ENCODE results near the gene RAB5B. TPM values are rescaled to one million over a fixed set of nuclear protein-coding genes. Genes with fewer than 3 reads are reported as not detected.
A peak's percentile ranks its signal among the peaks of the same experiment; 100 is the strongest.
"Not testable (repeated sequence)": the region's sequence is repeated elsewhere in the genome, so short reads cannot be mapped to it uniquely, and the experiment has no call there.

The RAB5B gene
- total and polyA plus RNA-seq, 2 donors (not counting 1 experiment from before 2014, with no cell fraction given), result 55.3 to 193 TPM

DNA sequence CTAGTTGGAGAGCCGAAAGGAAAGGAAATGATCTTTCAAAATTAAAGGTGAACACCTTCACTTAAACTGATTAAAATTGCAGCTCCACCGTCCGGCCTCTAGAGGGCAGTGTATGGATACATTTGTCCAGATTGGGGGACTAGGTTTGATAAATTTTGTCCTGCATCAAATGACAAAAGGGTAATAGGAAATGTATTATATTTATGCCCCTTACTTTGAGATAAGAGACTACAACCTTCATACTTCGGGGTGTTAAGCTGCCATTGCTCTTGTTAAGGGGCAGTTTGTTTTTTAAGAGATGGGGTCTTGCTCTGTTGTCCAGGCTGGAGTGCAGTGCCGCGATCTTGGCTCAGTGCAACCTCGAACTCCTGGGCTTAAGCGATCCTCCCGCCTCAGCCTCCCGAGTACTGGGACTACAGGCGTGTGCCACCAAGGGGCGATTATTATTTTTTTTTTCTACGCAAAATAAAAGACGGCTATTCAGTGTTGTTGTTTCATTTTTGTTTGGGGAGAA, 22.4 kb downstream of the RAB5B start:
- Histone ChIP-seq H3K27ac (ENCODE audit: insufficient read depth, low read length) (peak overlapping the region; percentile 11), H4K20me1 (ENCODE audit: control insufficient read depth, extremely low read depth, insufficient read depth, low read length) (no peaks in the 10 kb centered on the region), H3K9ac (ENCODE audit: insufficient read depth, low read length) (no peak overlapping the region), H3K27me3 (ENCODE audit: control insufficient read depth, insufficient read depth, low read length) (no peaks in the 10 kb centered on the region), H3K4me1 (ENCODE audit: control insufficient read depth, extremely low read depth, insufficient read depth, low read length) (no peaks in the 10 kb centered on the region), H3K36me3 (ENCODE audit: control insufficient read depth, insufficient read depth, low read length) (peaks cover 2% of the 10 kb centered on the region), H3K9me3 (ENCODE audit: control insufficient read depth, insufficient read depth, low read depth, low read length) (no peaks in the 10 kb centered on the region), H2AFZ (ENCODE audit: low read length) (no peak overlapping the region), H3K79me2 (ENCODE audit: control insufficient read depth, insufficient read depth, low read length) (peaks cover 2% of the 10 kb centered on the region), H3K4me2 (ENCODE audit: extremely low read depth, insufficient read depth, low read length) (peak overlapping the region; percentile 84), H3K4me3 (replicated peaks in 1 of 4; ENCODE audit: control extremely low read depth in 1 of 4, insufficient read depth in 1 of 4, low read depth in 3 of 4, low read length in 4 of 4) (peak overlapping the region; percentile 65 to 97 (median 93))
- TF ChIP-seq, protein P1, sequence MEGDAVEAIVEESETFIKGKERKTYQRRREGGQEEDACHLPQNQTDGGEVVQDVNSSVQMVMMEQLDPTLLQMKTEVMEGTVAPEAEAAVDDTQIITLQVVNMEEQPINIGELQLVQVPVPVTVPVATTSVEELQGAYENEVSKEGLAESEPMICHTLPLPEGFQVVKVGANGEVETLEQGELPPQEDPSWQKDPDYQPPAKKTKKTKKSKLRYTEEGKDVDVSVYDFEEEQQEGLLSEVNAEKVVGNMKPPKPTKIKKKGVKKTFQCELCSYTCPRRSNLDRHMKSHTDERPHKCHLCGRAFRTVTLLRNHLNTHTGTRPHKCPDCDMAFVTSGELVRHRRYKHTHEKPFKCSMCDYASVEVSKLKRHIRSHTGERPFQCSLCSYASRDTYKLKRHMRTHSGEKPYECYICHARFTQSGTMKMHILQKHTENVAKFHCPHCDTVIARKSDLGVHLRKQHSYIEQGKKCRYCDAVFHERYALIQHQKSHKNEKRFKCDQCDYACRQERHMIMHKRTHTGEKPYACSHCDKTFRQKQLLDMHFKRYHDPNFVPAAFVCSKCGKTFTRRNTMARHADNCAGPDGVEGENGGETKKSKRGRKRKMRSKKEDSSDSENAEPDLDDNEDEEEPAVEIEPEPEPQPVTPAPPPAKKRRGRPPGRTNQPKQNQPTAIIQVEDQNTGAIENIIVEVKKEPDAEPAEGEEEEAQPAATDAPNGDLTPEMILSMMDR (conservative IDR thresholded peaks at IDR 0.05 in 1 of 2, IDR thresholded peaks at IDR 0.05 in 1 of 2; ENCODE audit: low read depth in 1 of 2, low read length in 2 of 2), result peak; percentile 84 to 85
- no peak for TF ChIP-seq EZH2 (IDR thresholded peaks at IDR 0.05; ENCODE audit: low read length, missing control alignments)
- peak; percentile 42 to 79 for DNase-seq (ENCODE audit: low read depth in 2 of 2)

DNA sequence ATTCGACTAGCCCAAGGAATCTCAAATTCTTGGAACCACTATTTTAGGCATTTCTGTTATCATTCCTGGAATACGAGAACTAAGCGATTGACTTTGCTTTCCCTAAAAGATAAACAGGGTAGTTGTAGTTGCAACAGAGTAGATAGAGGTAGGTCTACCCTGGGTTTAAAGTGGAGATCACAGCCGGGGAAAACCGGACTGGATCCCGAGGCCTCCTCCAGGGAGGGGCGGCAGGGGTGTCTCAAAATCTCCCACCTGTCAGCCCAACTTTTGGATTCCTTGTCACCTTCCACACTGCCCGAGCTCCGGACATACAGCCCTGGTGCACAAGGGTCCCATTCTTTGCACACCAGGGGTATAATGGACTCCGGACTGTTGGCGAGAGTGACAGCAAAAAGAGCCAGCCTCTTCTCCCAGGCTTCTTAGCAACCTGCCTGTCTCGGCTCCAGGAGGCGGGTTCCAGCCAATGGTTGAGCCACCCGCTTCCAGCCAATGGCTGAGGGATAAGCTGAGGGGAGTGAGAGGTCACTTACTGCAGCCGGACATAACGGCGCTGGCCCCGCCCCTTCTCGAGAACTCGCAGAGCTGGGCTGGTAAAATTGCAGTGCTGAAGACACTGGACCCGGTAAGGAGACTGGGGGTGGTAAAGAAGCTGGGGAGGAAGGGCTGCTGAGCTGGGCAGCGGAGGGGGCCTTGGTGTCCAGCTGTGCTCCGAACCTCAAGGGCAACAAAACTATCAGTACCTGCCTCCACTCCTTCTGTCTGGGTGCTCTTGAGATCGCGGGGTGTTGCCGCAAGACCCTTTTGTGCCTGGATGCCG, 23.0 kb downstream of the RAB5B start, which contains the start of gene SUOX:
TSS of gene SUOX (plus strand) at position 562 of the 820 bp plus-strand sequence. CDS start 4,946 bp downstream, outside the sequence.
- Histone ChIP-seq H3K36me3 (ENCODE audit: control insufficient read depth, insufficient read depth, low read length) (no peaks in the 10 kb centered on the region), H3K4me1 (ENCODE audit: control insufficient read depth, extremely low read depth, insufficient read depth, low read length) (no peaks in the 10 kb centered on the region), H3K9ac (ENCODE audit: insufficient read depth, low read length) (peak within 1 kb of the TSS; percentile 60), H4K20me1 (ENCODE audit: control insufficient read depth, extremely low read depth, insufficient read depth, low read length) (no peaks in the 10 kb centered on the region), H3K27me3 (ENCODE audit: control insufficient read depth, insufficient read depth, low read length) (no peaks in the 10 kb centered on the region), H3K79me2 (ENCODE audit: control insufficient read depth, insufficient read depth, low read length) (peaks cover 2% of the 10 kb centered on the region), H3K4me2 (ENCODE audit: extremely low read depth, insufficient read depth, low read length) (peak within 1 kb of the TSS; percentile 96), H2AFZ (ENCODE audit: low read length) (peak within 1 kb of the TSS; percentile 79), H3K4me3 (replicated peaks in 1 of 4; ENCODE audit: control extremely low read depth in 1 of 4, insufficient read depth in 1 of 4, low read depth in 3 of 4, low read length in 4 of 4) (peak within 1 kb of the TSS; percentile 65 to 97 (median 93)), H3K9me3 (ENCODE audit: control insufficient read depth, insufficient read depth, low read depth, low read length) (no peaks in the 10 kb centered on the region), H3K27ac (ENCODE audit: insufficient read depth, low read length) (peak within 1 kb of the TSS; percentile 51)
- peak; percentile 97 to 98 for DNase-seq (ENCODE audit: low read depth in 2 of 2)
- TF ChIP-seq, protein P1 (conservative IDR thresholded peaks at IDR 0.05 in 1 of 2, IDR thresholded peaks at IDR 0.05 in 1 of 2; ENCODE audit: low read depth in 1 of 2, low read length in 2 of 2), result no peak
- TF ChIP-seq EZH2 (IDR thresholded peaks at IDR 0.05; ENCODE audit: low read length, missing control alignments), result no peak

DNA sequence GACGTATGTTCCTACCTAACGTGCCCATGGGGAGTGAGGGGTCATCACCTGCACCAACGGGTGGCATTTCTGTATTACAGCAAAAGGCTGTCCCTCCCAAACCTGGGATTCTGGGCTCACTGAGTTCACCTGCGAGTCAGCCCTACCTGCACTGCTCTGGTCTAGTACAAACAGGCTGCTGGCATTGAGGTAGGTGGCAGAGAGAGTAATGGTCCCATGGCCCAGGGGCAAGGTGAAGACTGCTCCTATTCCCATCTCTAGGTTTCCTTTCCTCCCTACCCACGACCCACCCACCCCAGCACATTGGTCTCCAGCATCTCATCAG, 23.6 kb downstream of the RAB5B start:
- H3K4me3 ChIP-seq (replicated peaks in 1 of 4; ENCODE audit: control extremely low read depth in 1 of 4, insufficient read depth in 1 of 4, low read depth in 3 of 4, low read length in 4 of 4), result peak overlapping the region; percentile 65 to 97 (median 93)
- peak overlapping the region; percentile 60 for H3K9ac ChIP-seq (ENCODE audit: insufficient read depth, low read length)
- no peaks in the 10 kb centered on the region for H3K27me3 ChIP-seq (ENCODE audit: control insufficient read depth, insufficient read depth, low read length)
- no peak for TF ChIP-seq EZH2 (IDR thresholded peaks at IDR 0.05; ENCODE audit: low read length, missing control alignments)
- TF ChIP-seq, protein P1 (conservative IDR thresholded peaks at IDR 0.05 in 1 of 2, IDR thresholded peaks at IDR 0.05 in 1 of 2; ENCODE audit: low read depth in 1 of 2, low read length in 2 of 2), result no peak
- H3K4me2 ChIP-seq (ENCODE audit: extremely low read depth, insufficient read depth, low read length), result peak overlapping the region; percentile 96
- no peaks in the 10 kb centered on the region for H3K4me1 ChIP-seq (ENCODE audit: control insufficient read depth, extremely low read depth, insufficient read depth, low read length)
- no peaks in the 10 kb centered on the region for H4K20me1 ChIP-seq (ENCODE audit: control insufficient read depth, extremely low read depth, insufficient read depth, low read length)
- H2AFZ ChIP-seq (ENCODE audit: low read length), result peak overlapping the region; percentile 79
- no peak for DNase-seq (ENCODE audit: low read depth in 2 of 2)
- H3K9me3 ChIP-seq (ENCODE audit: control insufficient read depth, insufficient read depth, low read depth, low read length), result no peaks in the 10 kb centered on the region
- H3K27ac ChIP-seq (ENCODE audit: insufficient read depth, low read length), result peak overlapping the region; percentile 51
- peaks cover 2% of the 10 kb centered on the region for H3K79me2 ChIP-seq (ENCODE audit: control insufficient read depth, insufficient read depth, low read length)
- H3K36me3 ChIP-seq (ENCODE audit: control insufficient read depth, insufficient read depth, low read length), result peaks cover 1% of the 10 kb centered on the region

DNA sequence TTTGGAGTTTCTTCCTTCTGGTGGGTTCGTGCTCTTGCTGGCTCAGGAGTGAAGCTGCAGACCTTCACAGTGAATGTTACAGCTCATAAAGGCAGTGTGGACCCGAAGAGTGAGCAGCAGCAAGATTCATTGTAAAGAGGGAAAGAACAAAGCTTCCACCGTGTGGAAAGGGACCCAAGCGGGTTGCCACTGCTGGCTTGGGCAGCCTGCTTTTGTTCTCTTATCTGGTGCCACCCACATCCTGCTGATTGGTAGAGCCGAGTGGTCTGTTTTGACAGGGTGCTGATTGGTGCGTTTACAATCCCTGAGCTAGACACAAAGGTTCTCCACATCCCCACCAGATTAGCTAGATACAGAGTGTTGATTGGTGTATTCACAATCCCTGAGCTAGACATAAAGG, 25.6 kb downstream of the RAB5B start:
- H3K4me1 ChIP-seq (ENCODE audit: control insufficient read depth, extremely low read depth, insufficient read depth, low read length), result not testable (repeated sequence)

More for the DNA sequence above, 25.6 kb downstream of the RAB5B start:
- not testable (repeated sequence) for H3K9me3 ChIP-seq (ENCODE audit: control insufficient read depth, insufficient read depth, low read depth, low read length); H3K27ac ChIP-seq (ENCODE audit: insufficient read depth, low read length); H2AFZ ChIP-seq (ENCODE audit: low read length); DNase-seq (ENCODE audit: low read depth in 2 of 2); H3K4me3 ChIP-seq (replicated peaks in 1 of 4; ENCODE audit: control extremely low read depth in 1 of 4, insufficient read depth in 1 of 4, low read depth in 3 of 4, low read length in 4 of 4); H3K36me3 ChIP-seq (ENCODE audit: control insufficient read depth, insufficient read depth, low read length); H4K20me1 ChIP-seq (ENCODE audit: control insufficient read depth, extremely low read depth, insufficient read depth, low read length); H3K79me2 ChIP-seq (ENCODE audit: control insufficient read depth, insufficient read depth, low read length); H3K27me3 ChIP-seq (ENCODE audit: control insufficient read depth, insufficient read depth, low read length); H3K9ac ChIP-seq (ENCODE audit: insufficient read depth, low read length); H3K4me2 ChIP-seq (ENCODE audit: extremely low read depth, insufficient read depth, low read length)

Data from fibroblast of lung (primary cell).